GM23338 (cell line): Measurements from ENCODE around the gene TSR3. TPM values are rescaled to one million over a fixed set of nuclear protein-coding genes. Genes with fewer than 3 reads are reported as not detected.

Source experiments
- ATAC-seq: fragments of 200-7000 bp; cut with Tn5 transposase; 3 replicates; pipeline ENCODE4 v1.9.1; 2020
- DNase-seq: peaks from one replicate; pipeline ENCODE4 v3.0.0-alpha.2; 2015; ENCODE audit warnings: low spot score
- H2AFZ ChIP-seq: fragments of 200-600 bp; sonication (generic); 2 replicates; pipeline ENCODE4 v1.8.0; 2016; ENCODE audit warnings: antibody characterized with exemption, mild to moderate bottlenecking, moderate library complexity
- H3F3A ChIP-seq: fragments of 200-600 bp; sonication (generic); replicated peaks from 2 replicates; pipeline ENCODE4 v1.8.0; 2017; ENCODE audit warnings: antibody characterized with exemption, mixed run types, low read depth
- H3K27ac ChIP-seq: fragments of 200-600 bp; sonication (generic); 2 replicates; pipeline ENCODE4 v1.6.1; 2016; ENCODE audit warnings: low read depth
- H3K27me3 ChIP-seq: fragments of 200-600 bp; sonication (generic); 2 replicates; pipeline ENCODE4 v1.8.0; 2016; ENCODE audit warnings: mild to moderate bottlenecking, mixed run types, moderate library complexity; ENCODE audit not compliant: insufficient read depth
- H3K36me3 ChIP-seq: fragments of 200-600 bp; sonication (generic); 2 replicates; pipeline ENCODE4 v1.8.0; 2016; ENCODE audit warnings: mild to moderate bottlenecking; ENCODE audit not compliant: insufficient read depth
- H3K4me1 ChIP-seq: fragments of 200-600 bp; sonication (generic); 2 replicates; pipeline ENCODE4 v1.8.0; 2016; ENCODE audit warnings: mild to moderate bottlenecking, moderate library complexity; ENCODE audit not compliant: insufficient read depth
- H3K4me2 ChIP-seq: fragments of 200-600 bp; sonication (generic); 2 replicates; pipeline ENCODE4 v1.7.1; 2017; ENCODE audit warnings: mixed run types
- H3K4me3 ChIP-seq: fragments of 200-600 bp; sonication (generic); 2 replicates; pipeline ENCODE4 v1.6.1; 2016; ENCODE audit warnings: mixed run types
- H3K79me2 ChIP-seq: fragments of 200-600 bp; sonication (generic); replicated peaks from 2 replicates; pipeline ENCODE4 v1.8.0; 2017; ENCODE audit warnings: mild to moderate bottlenecking; ENCODE audit not compliant: insufficient read depth
- H3K9me2 ChIP-seq: fragments of 200-600 bp; sonication (generic); 2 replicates; pipeline ENCODE4 v1.8.0; 2017; ENCODE audit not compliant: insufficient read depth
- H4K20me1 ChIP-seq: fragments of 200-600 bp; sonication (generic); replicated peaks from 2 replicates; pipeline ENCODE4 v1.8.0; 2017; ENCODE audit warnings: mild to moderate bottlenecking; ENCODE audit not compliant: insufficient read depth
- H3K27ac Mint-ChIP-seq: 2 replicates; pipeline ENCODE4 v1.8.0; 2020; ENCODE audit warnings: inconsistent platforms, mild to moderate bottlenecking, moderate library complexity, mixed read lengths
- H3K27me3 Mint-ChIP-seq: 3 replicates; pipeline ENCODE4 v1.8.0; 2022; ENCODE audit warnings: low read depth, mild to moderate bottlenecking, moderate library complexity, mixed read lengths, inconsistent platforms; ENCODE audit not compliant: insufficient read depth, poor library complexity
- H3K36me3 Mint-ChIP-seq: 3 replicates; pipeline ENCODE4 v1.8.0; 2021; ENCODE audit warnings: low read depth, mild to moderate bottlenecking, inconsistent platforms, moderate library complexity, mixed read lengths
- H3K4me1 Mint-ChIP-seq: 3 replicates; pipeline ENCODE4 v1.8.0; 2020; ENCODE audit warnings: mild to moderate bottlenecking, inconsistent platforms, mixed read lengths
- H3K4me3 Mint-ChIP-seq: 3 replicates; pipeline ENCODE4 v1.8.0; 2021; ENCODE audit warnings: moderate library complexity, mild to moderate bottlenecking, inconsistent platforms, mixed read lengths
- H3K9me3 Mint-ChIP-seq: 3 replicates; pipeline ENCODE4 v1.8.0; 2020; ENCODE audit warnings: moderate library complexity, mild to moderate bottlenecking, inconsistent platforms, mixed read lengths
- CTCF ChIP-seq, 2 experiments: fragments of 200-600 bp in 1 of 2; sonication (generic) in 1 of 2; conservative IDR thresholded peaks; 2 replicates each; pipeline versions ENCODE4 v1.5.1 to v1.6.1; 2016 to 2017; ENCODE audit warnings: antibody characterized with exemption in 2 of 2, low read depth in 2 of 2, mild to moderate bottlenecking in 2 of 2, moderate library complexity in 1 of 2
- EZH2phosphoT487 ChIP-seq: fragments of 200-600 bp; sonication (generic); IDR thresholded peaks from one replicate; pipeline ENCODE4 v1.8.1; 2018; ENCODE audit warnings: antibody characterized with exemption; ENCODE audit not compliant: unreplicated experiment
- REST ChIP-seq: IDR thresholded peaks from one replicate; pipeline ENCODE4 v1.6.1; 2018; ENCODE audit warnings: antibody characterized with exemption; ENCODE audit not compliant: unreplicated experiment
- STAT1 ChIP-seq: IDR thresholded peaks from one replicate; pipeline ENCODE4 v1.6.1; 2016; ENCODE audit warnings: antibody characterized with exemption; ENCODE audit not compliant: unreplicated experiment
- ZNF114 ChIP-seq: fragments of 250-450 bp; sonication (Bioruptor Pico); IDR thresholded peaks from 2 replicates; pipeline ENCODE4 v1.5.0; 2020; ENCODE audit warnings: mild to moderate bottlenecking, moderate library complexity
- ZNF331 ChIP-seq: fragments of 250-450 bp; sonication (Bioruptor Pico); IDR thresholded peaks from 2 replicates; pipeline ENCODE4 v1.5.0; 2020; ENCODE audit warnings: low read depth, mild to moderate bottlenecking, moderate library complexity
- polyA plus RNA-seq: library from polyadenylated mRNA; unstranded; fragments of >200 nt; fragmentation: Nextera tagmentation; extraction: Ambion mirVana; gene quantifications from 2 replicates; pipeline ENCODE4 v1.2.1, GENCODE V29; 2016
- total RNA-seq: library from RNA; depleted of rRNA; stranded (reverse); fragments of >200 nt; shearing (Covaris generic); gene quantifications from 2 replicates; pipeline ENCODE4 v1.2.3, GENCODE V29; 2014

Gene TSR3
- total and polyA plus RNA-seq, 2 experiments from 2014 or later, result 58.5 to 97.3 TPM

- H2AFZ ChIP-seq, result no peak overlapping the region
- no peaks in the 10 kb centered on the region; the same call in 1 of the 2 replicates for H3K36me3 ChIP-seq
- Mint-ChIP-seq H3K27ac (no peak overlapping the region), H3K4me3 (no peak overlapping the region), H3K4me1 (peaks cover 9% of the 10 kb centered on the region; the same call in 2 of the 3 replicates), H3K9me3 (no peaks in the 10 kb centered on the region; the same call in 2 of the 3 replicates), H3K27me3 (peaks cover 27% of the 10 kb centered on the region), H3K36me3 (peaks cover 4% of the 10 kb centered on the region; the same call in 1 of the 3 replicates)
- no peak overlapping the region for H3K4me2 ChIP-seq
- no peaks in the 10 kb centered on the region for H3K9me2 ChIP-seq
- H3K4me3 ChIP-seq, result no peak overlapping the region
- no peak for DNase-seq
- H3K79me2 ChIP-seq, result 0 out of 2 replicates have a peak, but pooled peaks cover 4% of the 10 kb centered on the region
- H4K20me1 ChIP-seq, result peaks cover 4% of the 10 kb centered on the region; the same call in 1 of the 2 replicates
- no peak overlapping the region for H3K27ac ChIP-seq
- H3K27me3 ChIP-seq, result no peaks in the 10 kb centered on the region
- H3K4me1 ChIP-seq, result no peaks in the 10 kb centered on the region; the same call in 1 of the 2 replicates
- H3F3A ChIP-seq, result no peaks in the 10 kb centered on the region
- no peak for ATAC-seq
- TF ChIP-seq CTCF (conservative IDR thresholded peaks at IDR 0.05; ENCODE audit: low read depth in 2 of 2), result peak in 1 of 2 experiments; percentile 47; a peak in 2 of 4 replicates
- no peak for TF ChIP-seq STAT1
Measured at GRCh38 chr16:1346422-1347285, 5.0 kb downstream of the TSR3 start.

GRCh38 chr16:1345651-1346421 is 5.8 kb downstream of the TSR3 start:
- Histone ChIP-seq H3K27me3 (no peaks in the 10 kb centered on the region), H3F3A (no peaks in the 10 kb centered on the region), H3K79me2 (no peaks in the 10 kb centered on the region), H4K20me1 (peaks cover 4% of the 10 kb centered on the region; the same call in 1 of the 2 replicates), H3K27ac (no peak overlapping the region), H2AFZ (no peak overlapping the region), H3K9me2 (no peaks in the 10 kb centered on the region), H3K4me2 (no peak overlapping the region), H3K36me3 (no peaks in the 10 kb centered on the region; the same call in 1 of the 2 replicates), H3K4me3 (no peak overlapping the region), H3K4me1 (no peaks in the 10 kb centered on the region; the same call in 1 of the 2 replicates)
- Mint-ChIP-seq H3K9me3 (no peaks in the 10 kb centered on the region; the same call in 2 of the 3 replicates), H3K4me1 (peaks cover 9% of the 10 kb centered on the region; the same call in 2 of the 3 replicates), H3K27me3 (peaks cover 24% of the 10 kb centered on the region), H3K36me3 (peaks cover 4% of the 10 kb centered on the region; the same call in 1 of the 3 replicates), H3K4me3 (no peak overlapping the region), H3K27ac (no peak overlapping the region)
- ATAC-seq, result no peak
- no peak for DNase-seq
- no peak for TF ChIP-seq REST
- TF ChIP-seq ZNF331, result no peak
- no peak for TF ChIP-seq EZH2phosphoT487
- TF ChIP-seq ZNF114, result no peak
